ENCODE results near the gene PDGFRB.

Gene PDGFRB

GRCh38 chr5:150162142-150162513 lies 6.5 kb upstream of the PDGFRB start:
- no peak for DNase-seq

- peak; percentile 80 for DNase-seq
Observed at GRCh38 chr5:150161242-150162141, 5.8 kb upstream of the PDGFRB start.

DNA sequence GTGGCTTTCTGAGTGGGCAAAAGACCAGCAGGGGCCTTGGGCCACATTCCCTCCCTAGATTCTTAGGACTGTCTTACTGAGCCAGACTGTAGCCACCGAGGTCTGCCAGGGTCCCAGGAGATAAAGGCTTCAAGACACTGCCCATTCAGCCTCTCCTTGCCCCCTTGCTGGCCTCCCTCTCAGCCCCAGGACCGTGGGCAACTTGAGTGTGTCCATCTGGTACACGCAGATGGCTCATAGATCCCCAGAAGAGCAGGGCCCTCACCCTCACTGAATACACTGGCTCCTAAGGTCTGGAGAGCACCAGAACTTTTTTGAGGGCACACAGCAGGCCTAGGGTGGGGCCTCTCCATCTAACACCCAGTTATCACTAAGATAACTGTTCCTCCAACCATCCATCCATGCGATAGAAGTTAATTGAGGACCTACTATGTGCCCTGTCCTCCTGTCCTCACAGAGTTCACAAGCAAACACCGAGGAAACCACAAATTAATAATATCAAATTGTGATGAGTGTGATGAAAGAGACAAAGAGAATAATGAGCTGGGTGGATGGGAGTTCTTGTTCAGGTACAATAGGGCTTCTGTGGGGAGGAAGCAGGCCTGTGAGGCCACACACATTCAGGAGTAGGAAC lies 4.9 kb upstream of the PDGFRB start:
- DNase-seq = no peak

DNA sequence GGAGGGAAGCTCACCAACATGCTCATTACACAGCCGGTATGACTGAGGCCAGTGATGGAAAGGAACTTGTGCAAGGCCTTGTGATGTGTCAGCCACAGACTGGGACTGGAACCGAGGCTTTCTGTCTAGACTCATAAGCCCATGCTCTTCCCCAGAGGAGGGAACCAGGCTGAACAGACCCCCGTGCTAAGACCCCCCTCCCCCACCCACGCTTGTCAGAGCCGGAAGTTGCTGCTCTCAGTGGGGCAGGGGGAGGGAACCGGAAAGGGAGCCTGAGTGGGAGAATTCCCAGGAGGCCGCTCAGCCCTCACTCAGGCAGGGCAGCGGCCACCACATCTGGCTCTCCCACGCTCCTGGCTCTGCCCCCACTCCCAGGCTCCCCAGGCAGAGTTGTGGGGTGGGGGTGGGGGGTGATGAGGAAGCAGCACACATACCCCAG lies 4.1 kb upstream of the PDGFRB start:
- no peak for DNase-seq

GRCh38 chr5:150159031-150159430 lies 3.4 kb upstream of the PDGFRB start:
- DNase-seq = no peak

DNA sequence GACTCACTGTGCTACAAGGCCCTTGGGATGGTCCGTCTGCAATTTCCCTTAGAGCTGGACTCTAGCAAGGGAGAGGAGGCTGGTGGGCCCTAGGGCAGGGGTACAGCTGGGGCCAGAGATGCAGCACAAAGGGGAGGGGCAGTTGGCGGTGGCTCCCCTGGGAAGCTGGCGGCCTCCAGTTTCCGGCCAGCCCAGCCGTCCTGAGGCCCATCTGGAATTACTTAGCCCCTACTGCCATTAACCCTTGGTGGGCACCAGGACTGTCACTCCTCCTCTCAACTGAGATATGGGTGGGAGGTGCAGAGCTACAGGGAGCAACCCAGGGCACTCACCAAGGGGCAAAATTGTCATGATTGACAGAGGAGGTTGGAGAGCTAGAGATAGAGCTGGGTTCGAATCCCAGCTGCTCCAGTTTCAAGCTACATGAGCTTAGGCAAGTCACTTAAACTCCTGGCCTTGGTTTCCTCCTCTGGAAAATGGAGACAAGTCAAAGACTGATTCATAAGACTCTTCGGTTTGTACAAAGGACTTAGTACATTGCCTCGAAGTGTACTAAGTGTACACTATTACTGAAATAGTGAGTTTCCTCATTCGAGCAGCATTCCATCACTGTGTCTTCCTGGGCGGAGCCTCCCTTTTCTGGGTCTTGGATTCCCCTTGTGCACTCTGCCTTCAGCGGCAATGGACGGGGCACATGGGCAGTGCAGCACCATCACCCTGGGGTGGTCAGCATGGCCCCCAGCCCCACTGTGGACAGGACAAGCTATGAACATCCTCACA lies 2.7 kb upstream of the PDGFRB start:
- no peak for DNase-seq

DNA sequence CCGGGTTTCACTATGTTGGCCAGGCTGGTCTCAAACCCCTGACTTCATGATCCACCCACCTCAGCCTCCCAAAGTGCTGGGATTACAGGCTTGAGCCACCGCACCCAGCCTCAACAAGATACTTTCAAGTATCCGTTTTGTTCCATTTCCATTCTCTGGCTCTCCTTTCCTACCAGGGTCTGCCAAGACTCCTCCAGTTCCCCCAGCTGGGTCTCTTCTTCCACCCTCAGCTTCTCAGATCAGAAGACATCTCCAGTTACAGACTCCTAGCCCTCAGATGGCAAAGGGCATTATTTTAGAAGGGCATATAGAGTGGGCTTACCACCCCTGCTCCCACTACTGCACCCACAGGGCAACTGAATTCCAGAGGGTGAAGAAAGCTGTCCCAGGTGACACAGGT lies 1.5 kb upstream of the PDGFRB start:
- DNase-seq = no peak

GRCh38 chr5:150156540-150156939 lies 895 bp upstream of the PDGFRB start:
- DNase-seq = no peak

DNA sequence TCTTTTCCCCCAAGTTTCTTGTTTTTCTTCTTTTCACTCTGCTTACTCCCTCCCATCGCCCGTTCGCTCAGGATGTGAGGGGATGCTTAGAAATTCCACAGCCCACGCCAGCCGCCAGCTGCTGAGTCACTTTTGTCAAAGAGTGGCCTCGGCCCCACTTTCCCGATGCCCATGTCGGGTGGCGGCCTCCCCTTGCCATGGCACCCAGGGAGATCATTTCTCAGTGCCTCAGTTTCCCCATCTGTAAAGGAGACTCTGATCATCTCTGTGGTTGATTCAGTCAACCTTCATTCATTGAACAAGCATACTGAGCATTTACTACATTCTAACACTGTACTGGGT lies 353 bp upstream of the PDGFRB start:
- DNase-seq = no peak

GRCh38 chr5:150154618-150155128 lies 972 bp downstream of the PDGFRB start:
- DNase-seq = no peak

GRCh38 chr5:150153957-150154617 lies 1.6 kb downstream of the PDGFRB start:
- DNase-seq = peak; percentile 45

GRCh38 chr5:150153483-150153882 lies 2.2 kb downstream of the PDGFRB start:
- DNase-seq = no peak

- no peak for DNase-seq
Observed at GRCh38 chr5:150152636-150153462, 2.8 kb downstream of the PDGFRB start.

DNA sequence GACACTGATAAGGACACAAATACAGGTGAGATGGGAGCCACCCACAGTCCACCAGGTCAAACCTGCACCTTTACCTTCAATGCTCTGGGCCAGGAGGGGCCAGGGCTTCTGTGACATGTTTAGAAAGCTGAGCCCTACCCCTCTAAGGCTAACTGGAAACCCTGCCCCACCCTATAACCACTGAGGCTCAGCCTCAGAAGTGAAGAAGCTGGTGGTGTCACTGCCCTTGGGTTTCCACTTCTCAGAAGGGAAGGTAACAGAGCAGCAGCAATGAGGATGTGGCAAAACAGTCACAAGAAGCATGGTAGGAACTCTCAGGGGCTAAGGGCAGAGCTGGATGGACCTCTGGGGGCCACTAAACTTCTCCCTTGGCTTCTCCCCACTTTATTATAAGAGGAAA lies 6.0 kb downstream of the PDGFRB start:
- no peak for DNase-seq

- no peak for DNase-seq
Observed at GRCh38 chr5:150148117-150148927, 7.3 kb downstream of the PDGFRB start.

GRCh38 chr5:150147670-150148069 lies 8.0 kb downstream of the PDGFRB start:
- DNase-seq = no peak

DNA sequence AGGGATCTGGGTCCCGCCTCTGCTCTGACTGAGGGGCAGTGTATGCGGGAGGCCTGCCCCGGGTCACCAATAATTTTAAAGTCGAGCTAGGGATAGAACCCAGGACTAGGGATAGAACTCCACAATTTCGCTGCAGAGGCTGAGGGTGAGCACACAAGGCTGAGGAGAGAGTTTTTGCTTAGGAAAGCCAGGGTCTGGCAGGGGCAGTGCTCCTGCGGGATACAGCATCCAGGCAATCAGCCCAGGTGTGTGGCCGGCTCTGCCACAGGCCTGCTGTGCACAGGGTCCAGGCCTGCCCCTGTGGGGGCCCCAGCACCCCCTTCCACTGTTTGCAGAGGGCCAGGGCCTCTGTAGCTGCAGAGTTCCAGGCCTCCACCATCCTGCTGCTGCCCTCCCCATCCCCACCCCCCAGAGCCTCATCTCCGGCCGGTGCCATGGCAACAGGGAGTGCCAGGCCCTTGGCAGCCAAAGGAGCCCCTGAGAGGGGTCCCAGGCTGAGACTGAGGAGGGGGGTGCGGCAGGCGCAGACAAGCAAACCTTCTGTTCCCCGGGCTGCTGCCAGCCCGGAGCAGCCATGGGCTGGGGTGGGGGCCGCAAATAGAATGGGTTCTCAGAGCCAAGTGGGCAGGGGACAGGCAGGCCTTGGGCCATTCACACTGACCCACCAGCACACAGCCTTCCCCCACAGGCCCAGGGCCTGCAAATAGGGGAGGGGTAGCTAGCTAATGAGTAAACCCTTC lies 8.6 kb downstream of the PDGFRB start:
- no peak for DNase-seq

DNA sequence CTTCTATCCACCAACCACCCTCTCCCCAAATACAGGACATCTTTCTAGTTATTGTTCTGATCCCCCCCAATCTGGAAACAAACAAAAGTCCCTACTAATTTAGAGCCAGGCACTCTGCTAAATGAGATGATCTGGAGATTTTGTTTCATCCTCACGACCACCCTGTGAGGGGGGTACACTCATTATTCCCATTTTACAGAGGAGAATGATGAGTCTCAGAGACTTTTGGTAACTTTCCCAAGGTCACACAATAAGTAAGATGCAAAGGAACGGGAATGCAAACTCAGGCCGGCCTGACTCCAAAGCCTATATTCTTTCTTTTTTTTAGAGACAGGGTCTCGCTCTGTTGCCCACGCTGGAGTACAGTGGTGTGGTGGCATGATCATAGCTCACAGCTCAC lies 9.4 kb downstream of the PDGFRB start:
- no peak for DNase-seq

- DNase-seq = no peak
Observed at GRCh38 chr5:150144879-150145278, 10.8 kb downstream of the PDGFRB start.

DNA sequence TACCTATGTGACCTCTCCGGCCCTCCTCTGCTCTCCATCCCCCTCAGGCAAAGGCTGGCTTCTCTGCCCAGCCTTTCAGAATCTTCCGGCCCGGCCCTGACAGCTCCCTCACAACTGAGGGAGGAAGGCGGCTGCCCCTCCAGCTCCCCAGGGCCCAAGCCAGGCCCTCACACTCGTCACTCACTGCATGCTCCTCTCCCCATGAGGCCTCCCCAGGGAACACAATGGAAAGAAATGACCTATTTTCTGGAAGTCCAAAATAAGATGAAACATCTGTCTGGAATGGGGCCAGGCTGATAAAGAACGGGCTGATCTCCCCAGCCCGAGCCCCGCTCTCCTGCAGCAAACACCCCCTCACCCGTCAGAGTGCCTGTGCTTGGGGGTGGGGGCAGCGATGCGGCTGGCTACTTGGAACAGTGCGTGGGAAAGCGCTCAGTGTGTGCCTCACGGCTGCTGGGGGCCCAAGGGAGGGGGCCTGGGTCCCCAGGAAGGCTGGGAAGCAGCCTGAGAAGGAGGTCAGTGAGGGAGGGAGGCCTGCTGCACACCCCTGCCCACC lies 11.3 kb downstream of the PDGFRB start:
- DNase-seq = no peak

Measured in RPMI8226 (cell line).